HEK293 (cell line): ENCODE results near the gene PER1.
A peak's percentile ranks its signal among the peaks of the same experiment; 100 is the strongest.

Experiments
- CTCF ChIA-PET: fragments of 350-600 bp; formaldehyde crosslinking; extraction: SDS; loops from one replicate; lab custom pipeline; 2021; ENCODE audit warnings: antibody characterized with exemption; lab: Yijun Ruan, JAX
- POLR2A ChIA-PET: fragments of 300-600 bp; formaldehyde crosslinking; extraction: SDS; loops from one replicate; lab custom pipeline; 2020; ENCODE audit warnings: antibody characterized with exemption, inconsistent platforms; lab: Yijun Ruan, JAX
- H3K27ac ChIP-seq: fragments of 200-500 bp; sonication (Bioruptor generic); 2 replicates; pipeline ENCODE4 v1.5.1; 2014; ENCODE audit warnings: low read depth, low read length, control low read depth, inconsistent platforms; ENCODE audit errors: extremely low read depth
- H3K36me3 ChIP-seq, 2 experiments: fragments of 200-500 bp in 1 of 2; sonication (Bioruptor generic) in 1 of 2; 1 replicate in 1 of 2; 2 replicates in 1 of 2; pipeline ENCODE4 v1.5.1; 2014 to 2017; ENCODE audit warnings: inconsistent platforms in 2 of 2, low read length in 2 of 2; ENCODE audit not compliant: control insufficient read depth in 2 of 2, insufficient read depth in 1 of 2
- H3K4me1 ChIP-seq: fragments of 200-500 bp; sonication (Bioruptor generic); 2 replicates; pipeline ENCODE4 v1.5.1; 2014; ENCODE audit warnings: mild to moderate bottlenecking, low read length, inconsistent platforms; ENCODE audit not compliant: control insufficient read depth, insufficient read depth
- H3K4me3 ChIP-seq: 2 replicates; pipeline ENCODE4 v1.5.1; 2011; ENCODE audit warnings: low read depth, mild to moderate bottlenecking, control low read depth, low read length, moderate library complexity
- H3K9me3 ChIP-seq: fragments of 200-500 bp; sonication (Bioruptor generic); 2 replicates; pipeline ENCODE4 v1.5.1; 2014; ENCODE audit warnings: low read depth, low read length, inconsistent platforms; ENCODE audit not compliant: control insufficient read depth, insufficient read depth
- BCL11B ChIP-seq: fragments of 450-650 bp; formaldehyde crosslinking; IDR thresholded peaks from 2 replicates; pipeline ENCODE4 v1.5.1; 2016; ENCODE audit warnings: low read depth, missing biosample characterization, missing genetic modification characterization
- GFI1B ChIP-seq: fragments of 450-650 bp; formaldehyde crosslinking; IDR thresholded peaks from 2 replicates; pipeline ENCODE4 v1.5.1; 2016; ENCODE audit warnings: missing biosample characterization, missing genetic modification characterization
- GLIS1 ChIP-seq: fragments of 450-650 bp; formaldehyde crosslinking; IDR thresholded peaks from 2 replicates; pipeline ENCODE4 v1.5.1; 2016; ENCODE audit warnings: missing biosample characterization, missing genetic modification characterization
- GLIS2 ChIP-seq: fragments of 450-650 bp; formaldehyde crosslinking; IDR thresholded peaks from 2 replicates; pipeline ENCODE4 v1.5.1; 2016; ENCODE audit warnings: missing biosample characterization, missing genetic modification characterization
- HOXC10 ChIP-seq: sonication (generic); formaldehyde crosslinking; IDR thresholded peaks from 2 replicates; pipeline ENCODE4 v1.8.1; 2023; ENCODE audit warnings: mild to moderate bottlenecking, missing genetic modification reagents
- IKZF3 ChIP-seq: fragments of 450-650 bp; IDR thresholded peaks from 2 replicates; pipeline ENCODE4 v1.5.0; 2018; ENCODE audit warnings: missing biosample characterization, mild to moderate bottlenecking, missing genetic modification characterization, moderate library complexity
- KLF16 ChIP-seq: fragments of 450-650 bp; formaldehyde crosslinking; IDR thresholded peaks from 2 replicates; pipeline ENCODE4 v1.5.1; 2017; ENCODE audit warnings: missing biosample characterization, missing genetic modification characterization
- MYNN ChIP-seq: fragments of 450-650 bp; formaldehyde crosslinking; IDR thresholded peaks from 2 replicates; pipeline ENCODE4 v1.5.1; 2016; ENCODE audit warnings: missing biosample characterization, missing genetic modification characterization, borderline replicate concordance
- SCRT1 ChIP-seq: fragments of 450-650 bp; formaldehyde crosslinking; IDR thresholded peaks from 2 replicates; pipeline ENCODE4 v1.5.1; 2016; ENCODE audit warnings: missing biosample characterization, missing genetic modification characterization, borderline replicate concordance
- WT1 ChIP-seq: fragments of 450-650 bp; formaldehyde crosslinking; IDR thresholded peaks from 2 replicates; pipeline ENCODE4 v1.5.1; 2016; ENCODE audit warnings: missing biosample characterization, missing genetic modification characterization
- YY2 ChIP-seq: fragments of 450-650 bp; formaldehyde crosslinking; IDR thresholded peaks from 2 replicates; pipeline ENCODE4 v1.5.1; 2016; ENCODE audit warnings: missing biosample characterization, missing genetic modification characterization
- ZBTB7A ChIP-seq: fragments of 450-650 bp; formaldehyde crosslinking; IDR thresholded peaks from 2 replicates; pipeline ENCODE4 v1.5.1; 2016; ENCODE audit warnings: low read depth, missing biosample characterization, missing genetic modification characterization
- ZFP3 ChIP-seq: fragments of 450-650 bp; formaldehyde crosslinking; IDR thresholded peaks from 2 replicates; pipeline ENCODE4 v1.5.1; 2016; ENCODE audit warnings: low read depth, missing biosample characterization, missing genetic modification characterization
- ZIC2 ChIP-seq: fragments of 450-650 bp; formaldehyde crosslinking; IDR thresholded peaks from 2 replicates; pipeline ENCODE4 v1.5.1; 2016; ENCODE audit warnings: missing biosample characterization, missing genetic modification characterization
- ZNF292 ChIP-seq: fragments of 450-650 bp; formaldehyde crosslinking; IDR thresholded peaks from 2 replicates; pipeline ENCODE4 v1.5.1; 2016; ENCODE audit warnings: low read depth, missing biosample characterization, missing genetic modification characterization, borderline replicate concordance
- ZNF302 ChIP-seq: fragments of 450-650 bp; formaldehyde crosslinking; IDR thresholded peaks from 2 replicates; pipeline ENCODE4 v1.5.1; 2016; ENCODE audit warnings: missing biosample characterization, missing genetic modification characterization, low read depth
- ZNF433 ChIP-seq: fragments of 450-650 bp; formaldehyde crosslinking; IDR thresholded peaks from 2 replicates; pipeline ENCODE4 v1.5.1; 2016; ENCODE audit warnings: missing biosample characterization, missing genetic modification characterization, low read depth
- ZNF514 ChIP-seq: fragments of 450-650 bp; formaldehyde crosslinking; IDR thresholded peaks from 2 replicates; pipeline ENCODE4 v1.5.1; 2016; ENCODE audit warnings: missing biosample characterization, missing genetic modification characterization
- ZNF544 ChIP-seq: fragments of 450-650 bp; formaldehyde crosslinking; IDR thresholded peaks from 2 replicates; pipeline ENCODE4 v1.5.0; 2017; ENCODE audit warnings: missing biosample characterization, missing genetic modification characterization
- ZNF621 ChIP-seq: fragments of 450-650 bp; formaldehyde crosslinking; IDR thresholded peaks from 2 replicates; pipeline ENCODE4 v1.5.1; 2017; ENCODE audit warnings: missing biosample characterization, missing genetic modification characterization
- ZNF664 ChIP-seq: fragments of 450-650 bp; formaldehyde crosslinking; IDR thresholded peaks from 2 replicates; pipeline ENCODE4 v1.5.1; 2016; ENCODE audit warnings: missing biosample characterization, missing genetic modification characterization
- ZNF792 ChIP-seq: fragments of 450-650 bp; formaldehyde crosslinking; IDR thresholded peaks from 2 replicates; pipeline ENCODE4 v1.5.1; 2016; ENCODE audit warnings: missing biosample characterization, missing genetic modification characterization
- ZNF843 ChIP-seq: fragments of 450-650 bp; formaldehyde crosslinking; IDR thresholded peaks from 2 replicates; pipeline ENCODE4 v1.5.1; 2016; ENCODE audit warnings: missing biosample characterization, missing genetic modification characterization
- TF ChIP-seq, protein P1 (sequence below): fragments of 450-650 bp; formaldehyde crosslinking; IDR thresholded peaks from 2 replicates; pipeline ENCODE4 v1.5.1; 2016; ENCODE audit warnings: missing biosample characterization, missing genetic modification characterization
- TF ChIP-seq, protein P2 (sequence below): fragments of 450-650 bp; formaldehyde crosslinking; IDR thresholded peaks from 2 replicates; pipeline ENCODE4 v1.5.1; 2016; ENCODE audit warnings: missing biosample characterization, missing genetic modification characterization
- TF ChIP-seq, protein P3 (sequence below): fragments of 450-650 bp; formaldehyde crosslinking; IDR thresholded peaks from 2 replicates; pipeline ENCODE4 v1.5.1; 2017; ENCODE audit warnings: missing biosample characterization, missing genetic modification characterization
- TF ChIP-seq, protein P4 (sequence below): fragments of 450-650 bp; formaldehyde crosslinking; IDR thresholded peaks from 2 replicates; pipeline ENCODE4 v1.5.1; 2016; ENCODE audit warnings: missing biosample characterization, missing genetic modification characterization

Gene PER1

DNA sequence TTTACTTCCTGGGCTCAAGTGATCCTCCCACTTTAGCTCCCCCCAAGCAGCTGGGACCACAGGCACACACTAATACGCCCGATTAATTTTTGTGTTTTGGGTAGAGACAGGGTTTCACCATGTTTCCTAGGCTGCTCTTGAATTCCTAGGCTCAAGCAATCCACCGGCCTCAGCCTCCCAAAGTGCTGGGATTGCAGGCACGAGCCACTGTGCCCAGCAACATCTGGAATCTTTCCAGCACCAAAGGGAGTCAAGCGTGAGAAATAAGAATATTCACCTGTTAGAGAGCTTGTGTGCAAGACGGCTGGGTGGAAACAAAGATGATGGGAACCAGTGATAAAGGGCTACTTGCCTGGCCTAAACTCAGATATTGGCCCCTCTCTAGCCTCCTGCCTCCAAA is 50.5 kb downstream of the PER1 start (continued):
- TF ChIP-seq, protein P1, sequence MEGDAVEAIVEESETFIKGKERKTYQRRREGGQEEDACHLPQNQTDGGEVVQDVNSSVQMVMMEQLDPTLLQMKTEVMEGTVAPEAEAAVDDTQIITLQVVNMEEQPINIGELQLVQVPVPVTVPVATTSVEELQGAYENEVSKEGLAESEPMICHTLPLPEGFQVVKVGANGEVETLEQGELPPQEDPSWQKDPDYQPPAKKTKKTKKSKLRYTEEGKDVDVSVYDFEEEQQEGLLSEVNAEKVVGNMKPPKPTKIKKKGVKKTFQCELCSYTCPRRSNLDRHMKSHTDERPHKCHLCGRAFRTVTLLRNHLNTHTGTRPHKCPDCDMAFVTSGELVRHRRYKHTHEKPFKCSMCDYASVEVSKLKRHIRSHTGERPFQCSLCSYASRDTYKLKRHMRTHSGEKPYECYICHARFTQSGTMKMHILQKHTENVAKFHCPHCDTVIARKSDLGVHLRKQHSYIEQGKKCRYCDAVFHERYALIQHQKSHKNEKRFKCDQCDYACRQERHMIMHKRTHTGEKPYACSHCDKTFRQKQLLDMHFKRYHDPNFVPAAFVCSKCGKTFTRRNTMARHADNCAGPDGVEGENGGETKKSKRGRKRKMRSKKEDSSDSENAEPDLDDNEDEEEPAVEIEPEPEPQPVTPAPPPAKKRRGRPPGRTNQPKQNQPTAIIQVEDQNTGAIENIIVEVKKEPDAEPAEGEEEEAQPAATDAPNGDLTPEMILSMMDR = no peak
- TF ChIP-seq, all 188 proteins: peak for 0

DNA sequence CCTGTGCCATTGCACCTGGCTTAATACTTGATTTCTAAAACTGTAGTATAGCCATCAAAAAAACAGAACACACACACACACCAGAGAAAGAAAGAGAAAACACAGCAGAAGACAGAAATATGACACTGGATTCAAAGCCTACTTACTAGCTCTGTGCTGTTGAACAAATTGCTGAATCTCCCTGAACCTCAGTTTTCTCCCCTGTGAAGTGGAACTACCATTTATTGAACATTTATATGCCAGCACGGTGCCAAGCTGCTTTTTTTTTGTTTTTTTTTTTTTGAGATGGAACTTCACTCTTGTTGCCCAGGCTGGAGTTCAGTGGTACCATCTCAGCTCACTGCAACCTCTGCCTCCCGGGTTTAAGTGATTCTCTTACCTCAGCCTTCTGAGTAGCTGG is 51.4 kb downstream of the PER1 start:
- TF ChIP-seq ZFP3 (tag by site-specific recombination) = no peak
- TF ChIP-seq ZNF544 (tag by site-specific recombination) = no peak
- TF ChIP-seq KLF16 (tag by site-specific recombination) = no peak
- no peak for TF ChIP-seq ZNF292
- no peak for TF ChIP-seq BCL11B (tag by site-specific recombination)
- no peak for TF ChIP-seq SCRT1 (tag by site-specific recombination)
- TF ChIP-seq ZNF664 (tag by site-specific recombination) = peak; percentile 92
- no peak for TF ChIP-seq ZNF514 (tag by site-specific recombination)
- Histone ChIP-seq H3K9me3 (no peaks in the 10 kb centered on the region), H3K27ac (no peak overlapping the region), H3K4me3 (no peak overlapping the region), H3K36me3 (no peaks in the 10 kb centered on the region), H3K4me1 (no peaks in the 10 kb centered on the region)
- ChIA-PET POLR2A (interaction anchor here (0.8 kb wide), 1 partner anchor 18 kb away, joined by 6 read pairs; no protein-coding TSS in a partner anchor), CTCF (interaction anchor here (0.6 to 16.9 kb wide), 9 partner anchors 9 to 485 kb away, joined by 3 to 561 read pairs (median 4); partner anchors contain the start of genes ALOX12B and ALOXE3)

DNA sequence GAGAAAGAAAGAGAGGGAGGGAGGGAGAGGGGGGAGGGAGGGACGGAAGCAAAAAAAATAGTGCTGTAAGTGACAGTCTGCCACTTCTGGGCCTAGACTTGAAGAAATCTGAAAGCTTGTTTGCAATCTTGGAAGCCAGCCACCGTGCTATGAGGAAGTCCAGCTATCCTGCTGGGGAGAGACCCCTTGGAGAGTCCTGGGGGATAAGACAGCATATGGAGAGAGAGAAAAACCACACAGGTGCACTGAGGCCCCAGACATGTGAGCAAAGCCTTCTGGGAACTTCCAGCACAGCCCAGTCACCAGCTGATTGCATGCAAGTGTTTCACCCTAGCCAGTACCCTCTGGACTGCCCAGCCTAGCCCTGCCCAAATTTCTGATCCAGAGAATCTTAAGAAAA is 52.1 kb downstream of the PER1 start:
- H3K4me1 ChIP-seq = no peaks in the 10 kb centered on the region
- no peak for TF ChIP-seq GFI1B (tag by site-specific recombination)
- TF ChIP-seq, protein P2, sequence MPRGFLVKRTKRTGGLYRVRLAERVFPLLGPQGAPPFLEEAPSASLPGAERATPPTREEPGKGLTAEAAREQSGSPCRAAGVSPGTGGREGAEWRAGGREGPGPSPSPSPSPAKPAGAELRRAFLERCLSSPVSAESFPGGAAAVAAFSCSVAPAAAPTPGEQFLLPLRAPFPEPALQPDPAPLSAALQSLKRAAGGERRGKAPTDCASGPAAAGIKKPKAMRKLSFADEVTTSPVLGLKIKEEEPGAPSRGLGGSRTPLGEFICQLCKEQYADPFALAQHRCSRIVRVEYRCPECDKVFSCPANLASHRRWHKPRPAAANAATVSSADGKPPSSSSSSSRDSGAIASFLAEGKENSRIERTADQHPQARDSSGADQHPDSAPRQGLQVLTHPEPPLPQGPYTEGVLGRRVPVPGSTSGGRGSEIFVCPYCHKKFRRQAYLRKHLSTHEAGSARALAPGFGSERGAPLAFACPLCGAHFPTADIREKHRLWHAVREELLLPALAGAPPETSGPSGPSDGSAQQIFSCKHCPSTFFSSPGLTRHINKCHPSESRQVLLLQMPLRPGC = no peak
- TF ChIP-seq ZIC2 (tag by site-specific recombination) = peak; percentile 75
- no peak for TF ChIP-seq IKZF3 (tag by site-specific recombination)
- no peak for TF ChIP-seq ZNF843 (tag by site-specific recombination)
- TF ChIP-seq YY2 (tag by site-specific recombination) = no peak
- no peak for TF ChIP-seq ZNF621
- TF ChIP-seq ZBTB7A (tag by site-specific recombination) = no peak
- peak; percentile 88 for TF ChIP-seq GLIS1 (tag by site-specific recombination)
- no peak for TF ChIP-seq ZNF792 (tag by site-specific recombination)
- TF ChIP-seq HOXC10 (CRISPR knock-in tag) = no peak
- no peak for TF ChIP-seq MYNN (tag by site-specific recombination)
- no peak for TF ChIP-seq ZNF302
- TF ChIP-seq, protein P3, sequence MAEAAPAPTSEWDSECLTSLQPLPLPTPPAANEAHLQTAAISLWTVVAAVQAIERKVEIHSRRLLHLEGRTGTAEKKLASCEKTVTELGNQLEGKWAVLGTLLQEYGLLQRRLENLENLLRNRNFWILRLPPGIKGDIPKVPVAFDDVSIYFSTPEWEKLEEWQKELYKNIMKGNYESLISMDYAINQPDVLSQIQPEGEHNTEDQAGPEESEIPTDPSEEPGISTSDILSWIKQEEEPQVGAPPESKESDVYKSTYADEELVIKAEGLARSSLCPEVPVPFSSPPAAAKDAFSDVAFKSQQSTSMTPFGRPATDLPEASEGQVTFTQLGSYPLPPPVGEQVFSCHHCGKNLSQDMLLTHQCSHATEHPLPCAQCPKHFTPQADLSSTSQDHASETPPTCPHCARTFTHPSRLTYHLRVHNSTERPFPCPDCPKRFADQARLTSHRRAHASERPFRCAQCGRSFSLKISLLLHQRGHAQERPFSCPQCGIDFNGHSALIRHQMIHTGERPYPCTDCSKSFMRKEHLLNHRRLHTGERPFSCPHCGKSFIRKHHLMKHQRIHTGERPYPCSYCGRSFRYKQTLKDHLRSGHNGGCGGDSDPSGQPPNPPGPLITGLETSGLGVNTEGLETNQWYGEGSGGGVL = no peak
- peak; percentile 21; the same call in 1 of the 2 replicates for TF ChIP-seq GLIS2 (tag by site-specific recombination)
- TF ChIP-seq, protein P4, sequence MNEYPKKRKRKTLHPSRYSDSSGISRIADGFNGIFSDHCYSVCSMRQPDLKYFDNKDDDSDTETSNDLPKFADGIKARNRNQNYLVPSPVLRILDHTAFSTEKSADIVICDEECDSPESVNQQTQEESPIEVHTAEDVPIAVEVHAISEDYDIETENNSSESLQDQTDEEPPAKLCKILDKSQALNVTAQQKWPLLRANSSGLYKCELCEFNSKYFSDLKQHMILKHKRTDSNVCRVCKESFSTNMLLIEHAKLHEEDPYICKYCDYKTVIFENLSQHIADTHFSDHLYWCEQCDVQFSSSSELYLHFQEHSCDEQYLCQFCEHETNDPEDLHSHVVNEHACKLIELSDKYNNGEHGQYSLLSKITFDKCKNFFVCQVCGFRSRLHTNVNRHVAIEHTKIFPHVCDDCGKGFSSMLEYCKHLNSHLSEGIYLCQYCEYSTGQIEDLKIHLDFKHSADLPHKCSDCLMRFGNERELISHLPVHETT (tag by site-specific recombination) = no peak
- no peak for TF ChIP-seq ZNF433 (tag by site-specific recombination)
- no peak for TF ChIP-seq WT1 (tag by site-specific recombination)
- no peaks in the 10 kb centered on the region for H3K36me3 ChIP-seq
- H3K4me3 ChIP-seq = no peak overlapping the region
- no peaks in the 10 kb centered on the region for H3K9me3 ChIP-seq
- ChIA-PET POLR2A (interaction anchor here (0.8 kb wide), 1 partner anchor 17 kb away, joined by 6 read pairs; no protein-coding TSS in a partner anchor), CTCF (interaction anchor here (0.5 to 16.9 kb wide), 6 partner anchors 10 to 484 kb away, joined by 3 to 561 read pairs (median 8); partner anchors contain the start of genes ALOX12B and ALOXE3)
- H3K27ac ChIP-seq = no peak overlapping the region
